ENCODE measurements around the gene ADAMTSL5. TPM values are rescaled to one million over a fixed set of nuclear protein-coding genes. Genes with fewer than 3 reads are reported as not detected.

The ADAMTSL5 gene
- total and polyA plus RNA-seq, 2 of the 8 experiments (the other 6 are each of a cell fraction or from before 2014, with no cell fraction given) = 0.82 to 0.99 TPM

DNA sequence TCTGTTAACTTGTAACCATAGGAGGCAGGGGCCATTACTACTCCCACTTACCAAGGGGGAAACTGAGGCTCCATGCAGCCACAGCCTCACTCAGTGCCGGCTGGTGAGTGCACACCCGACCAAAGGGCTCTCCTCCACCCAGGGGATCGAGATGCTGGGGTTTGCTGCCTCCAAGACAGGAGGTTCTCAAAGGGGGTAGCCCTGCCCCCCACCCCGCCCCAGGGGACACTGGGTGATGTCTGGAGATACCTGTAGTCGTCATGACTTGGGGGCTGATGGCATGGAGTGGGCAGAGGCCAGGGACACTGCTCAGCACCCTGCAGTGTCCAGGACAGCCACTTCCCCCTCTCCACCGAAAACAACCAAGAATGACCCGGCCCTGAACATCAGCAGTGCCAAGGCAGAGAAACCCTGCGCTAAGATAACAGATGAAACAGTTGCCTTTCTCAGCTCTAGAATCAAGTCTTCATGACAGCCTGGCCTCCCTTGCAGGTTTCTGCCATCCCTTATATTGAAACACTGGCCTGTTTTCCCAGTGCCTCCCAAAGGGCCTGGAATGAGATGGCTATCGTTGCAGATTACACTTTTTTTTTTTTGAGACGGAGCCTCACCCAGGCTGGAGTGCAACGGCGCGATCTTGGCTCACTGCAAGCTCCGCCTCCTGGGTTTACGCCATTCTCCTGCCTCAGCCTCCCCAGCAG, 18.6 kb downstream of the ADAMTSL5 start (continued):
- TF ChIP-seq RAD21 (IDR thresholded peaks at IDR 0.05 in 1 of 2, conservative IDR thresholded peaks at IDR 0.05 in 1 of 2; ENCODE audit: low read depth in 2 of 2, low read length in 2 of 2) (no peak), HDAC2 (IDR thresholded peaks at IDR 0.05; ENCODE audit: borderline replicate concordance in 1 of 2, low read depth in 2 of 2, low read length in 2 of 2) (no peak), SIN3A (conservative IDR thresholded peaks at IDR 0.05 in 1 of 2, IDR thresholded peaks at IDR 0.05 in 1 of 2; ENCODE audit: low read depth in 1 of 2, low read length in 2 of 2) (no peak), FOSL1 (IDR thresholded peaks at IDR 0.05; ENCODE audit: insufficient read depth, low read depth, low read length) (no peak), SUZ12 (IDR thresholded peaks at IDR 0.05; ENCODE audit: low read length) (no peak), TAF7 (optimal IDR thresholded peaks at IDR 0.05; ENCODE audit: borderline replicate concordance, low read depth, low read length) (no peak), CHD2 (IDR thresholded peaks at IDR 0.05; ENCODE audit: low read length) (no peak), NRF1 (IDR thresholded peaks at IDR 0.05; ENCODE audit: low read depth, low read length) (no peak)
- TF ChIP-seq, protein P1, sequence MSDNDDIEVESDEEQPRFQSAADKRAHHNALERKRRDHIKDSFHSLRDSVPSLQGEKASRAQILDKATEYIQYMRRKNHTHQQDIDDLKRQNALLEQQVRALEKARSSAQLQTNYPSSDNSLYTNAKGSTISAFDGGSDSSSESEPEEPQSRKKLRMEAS (IDR thresholded peaks at IDR 0.05) = no peak
- TF ChIP-seq, protein P2, sequence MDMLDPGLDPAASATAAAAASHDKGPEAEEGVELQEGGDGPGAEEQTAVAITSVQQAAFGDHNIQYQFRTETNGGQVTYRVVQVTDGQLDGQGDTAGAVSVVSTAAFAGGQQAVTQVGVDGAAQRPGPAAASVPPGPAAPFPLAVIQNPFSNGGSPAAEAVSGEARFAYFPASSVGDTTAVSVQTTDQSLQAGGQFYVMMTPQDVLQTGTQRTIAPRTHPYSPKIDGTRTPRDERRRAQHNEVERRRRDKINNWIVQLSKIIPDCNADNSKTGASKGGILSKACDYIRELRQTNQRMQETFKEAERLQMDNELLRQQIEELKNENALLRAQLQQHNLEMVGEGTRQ (IDR thresholded peaks at IDR 0.05; ENCODE audit: low read length) = no peak
